Liver (tissue), 3 donors: ENCODE data around the gene RNASE13.

ENCODE experiments used
- FOXA1 ChIP-seq: IDR thresholded peaks from 2 replicates; pipeline ENCODE4 v1.6.1; 2016; ENCODE audit warnings: antibody characterized with exemption
- GABPA ChIP-seq, 2 donors: IDR thresholded peaks in 1 of 2; conservative IDR thresholded peaks in 1 of 2; 2 replicates each; pipeline ENCODE4 v1.6.1; 2016; ENCODE audit warnings: antibody characterized with exemption in 2 of 2, mild to moderate bottlenecking in 1 of 2, moderate library complexity in 1 of 2
- JUND ChIP-seq, 2 donors: IDR thresholded peaks; 2 replicates each; pipeline ENCODE4 v1.6.1; 2016; ENCODE audit warnings: antibody characterized with exemption in 2 of 2
- NR2F2 ChIP-seq: IDR thresholded peaks from 2 replicates; pipeline ENCODE4 v1.6.1; 2016; ENCODE audit warnings: antibody characterized with exemption
- RAD21 ChIP-seq, 2 donors: IDR thresholded peaks; 2 replicates each; pipeline ENCODE4 v1.6.1; 2016; ENCODE audit warnings: antibody characterized with exemption in 2 of 2, mild to moderate bottlenecking in 2 of 2
- SP1 ChIP-seq: IDR thresholded peaks from 2 replicates; pipeline ENCODE4 v1.6.1; 2018; ENCODE audit warnings: antibody characterized with exemption, mild to moderate bottlenecking
- TAF1 ChIP-seq: conservative IDR thresholded peaks from 2 replicates; pipeline ENCODE4 v1.6.1; 2016; ENCODE audit warnings: antibody characterized with exemption, mild to moderate bottlenecking
- YY1 ChIP-seq: IDR thresholded peaks from 2 replicates; pipeline ENCODE4 v1.6.1; 2016; ENCODE audit warnings: antibody characterized with exemption, mild to moderate bottlenecking
- TF ChIP-seq, protein P1 (sequence below): fragments of 150-350 bp; IDR thresholded peaks from 2 replicates; pipeline ENCODE4 v1.5.1; 2017; ENCODE audit warnings: improper control_type of control experiment, low read depth, low read length; ENCODE audit not compliant: missing input control
- TF ChIP-seq, protein P2 (sequence below): IDR thresholded peaks from 2 replicates; pipeline ENCODE4 v1.6.1; 2016; ENCODE audit warnings: antibody characterized with exemption
- TF ChIP-seq, protein P3 (sequence below): IDR thresholded peaks from 2 replicates; pipeline ENCODE4 v1.6.1; 2016; ENCODE audit warnings: antibody characterized with exemption, mild to moderate bottlenecking
- TF ChIP-seq, protein P4 (sequence below): IDR thresholded peaks from 2 replicates; pipeline ENCODE4 v1.6.1; 2016; ENCODE audit warnings: antibody characterized with exemption
- donor health status: healthy.
- donor health status: healthy.

DNA sequence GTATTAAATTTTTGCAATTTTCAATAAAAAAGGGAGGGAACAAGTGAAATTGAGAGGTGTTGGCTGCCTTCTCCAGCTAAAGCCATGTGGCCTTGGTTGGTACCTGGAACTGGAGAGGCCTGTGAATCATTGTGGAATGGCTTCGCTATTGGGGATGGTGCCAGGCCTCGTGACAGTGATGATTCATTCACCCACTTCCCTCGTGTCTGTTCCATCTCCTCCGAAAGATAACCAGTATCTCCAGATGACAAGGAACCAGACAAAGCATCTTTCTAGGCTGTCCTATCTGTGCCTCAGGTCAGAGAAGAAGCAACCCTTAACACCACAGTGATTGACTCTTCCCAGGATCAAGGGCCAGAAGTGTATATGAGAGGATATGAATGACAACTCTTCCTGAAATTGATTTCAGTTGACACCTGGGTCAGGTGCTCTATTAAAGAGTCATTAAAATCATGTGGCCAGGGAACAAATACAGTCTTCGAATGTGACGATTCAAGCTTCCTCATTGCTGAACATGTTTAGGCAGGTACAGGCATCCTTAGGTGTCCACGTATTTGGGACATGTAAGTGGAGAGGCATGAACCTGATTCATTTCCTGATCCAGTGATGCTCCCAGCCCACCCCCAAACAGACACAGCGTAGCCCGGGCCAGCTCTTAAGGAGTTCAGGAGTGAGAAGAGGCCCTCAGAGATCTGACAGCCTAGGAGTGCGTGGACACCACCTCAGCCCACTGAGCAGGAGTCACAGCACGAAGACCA is 7.2 kb upstream of the RNASE13 start, which contains the start of gene RNASE7:
- TF ChIP-seq, protein P1, sequence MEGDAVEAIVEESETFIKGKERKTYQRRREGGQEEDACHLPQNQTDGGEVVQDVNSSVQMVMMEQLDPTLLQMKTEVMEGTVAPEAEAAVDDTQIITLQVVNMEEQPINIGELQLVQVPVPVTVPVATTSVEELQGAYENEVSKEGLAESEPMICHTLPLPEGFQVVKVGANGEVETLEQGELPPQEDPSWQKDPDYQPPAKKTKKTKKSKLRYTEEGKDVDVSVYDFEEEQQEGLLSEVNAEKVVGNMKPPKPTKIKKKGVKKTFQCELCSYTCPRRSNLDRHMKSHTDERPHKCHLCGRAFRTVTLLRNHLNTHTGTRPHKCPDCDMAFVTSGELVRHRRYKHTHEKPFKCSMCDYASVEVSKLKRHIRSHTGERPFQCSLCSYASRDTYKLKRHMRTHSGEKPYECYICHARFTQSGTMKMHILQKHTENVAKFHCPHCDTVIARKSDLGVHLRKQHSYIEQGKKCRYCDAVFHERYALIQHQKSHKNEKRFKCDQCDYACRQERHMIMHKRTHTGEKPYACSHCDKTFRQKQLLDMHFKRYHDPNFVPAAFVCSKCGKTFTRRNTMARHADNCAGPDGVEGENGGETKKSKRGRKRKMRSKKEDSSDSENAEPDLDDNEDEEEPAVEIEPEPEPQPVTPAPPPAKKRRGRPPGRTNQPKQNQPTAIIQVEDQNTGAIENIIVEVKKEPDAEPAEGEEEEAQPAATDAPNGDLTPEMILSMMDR, result no peak
- TF ChIP-seq YY1, result peak; percentile 25
- TF ChIP-seq, protein P2, sequence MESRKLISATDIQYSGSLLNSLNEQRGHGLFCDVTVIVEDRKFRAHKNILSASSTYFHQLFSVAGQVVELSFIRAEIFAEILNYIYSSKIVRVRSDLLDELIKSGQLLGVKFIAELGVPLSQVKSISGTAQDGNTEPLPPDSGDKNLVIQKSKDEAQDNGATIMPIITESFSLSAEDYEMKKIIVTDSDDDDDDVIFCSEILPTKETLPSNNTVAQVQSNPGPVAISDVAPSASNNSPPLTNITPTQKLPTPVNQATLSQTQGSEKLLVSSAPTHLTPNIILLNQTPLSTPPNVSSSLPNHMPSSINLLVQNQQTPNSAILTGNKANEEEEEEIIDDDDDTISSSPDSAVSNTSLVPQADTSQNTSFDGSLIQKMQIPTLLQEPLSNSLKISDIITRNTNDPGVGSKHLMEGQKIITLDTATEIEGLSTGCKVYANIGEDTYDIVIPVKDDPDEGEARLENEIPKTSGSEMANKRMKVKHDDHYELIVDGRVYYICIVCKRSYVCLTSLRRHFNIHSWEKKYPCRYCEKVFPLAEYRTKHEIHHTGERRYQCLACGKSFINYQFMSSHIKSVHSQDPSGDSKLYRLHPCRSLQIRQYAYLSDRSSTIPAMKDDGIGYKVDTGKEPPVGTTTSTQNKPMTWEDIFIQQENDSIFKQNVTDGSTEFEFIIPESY, result no peak
- TF ChIP-seq, protein P3, sequence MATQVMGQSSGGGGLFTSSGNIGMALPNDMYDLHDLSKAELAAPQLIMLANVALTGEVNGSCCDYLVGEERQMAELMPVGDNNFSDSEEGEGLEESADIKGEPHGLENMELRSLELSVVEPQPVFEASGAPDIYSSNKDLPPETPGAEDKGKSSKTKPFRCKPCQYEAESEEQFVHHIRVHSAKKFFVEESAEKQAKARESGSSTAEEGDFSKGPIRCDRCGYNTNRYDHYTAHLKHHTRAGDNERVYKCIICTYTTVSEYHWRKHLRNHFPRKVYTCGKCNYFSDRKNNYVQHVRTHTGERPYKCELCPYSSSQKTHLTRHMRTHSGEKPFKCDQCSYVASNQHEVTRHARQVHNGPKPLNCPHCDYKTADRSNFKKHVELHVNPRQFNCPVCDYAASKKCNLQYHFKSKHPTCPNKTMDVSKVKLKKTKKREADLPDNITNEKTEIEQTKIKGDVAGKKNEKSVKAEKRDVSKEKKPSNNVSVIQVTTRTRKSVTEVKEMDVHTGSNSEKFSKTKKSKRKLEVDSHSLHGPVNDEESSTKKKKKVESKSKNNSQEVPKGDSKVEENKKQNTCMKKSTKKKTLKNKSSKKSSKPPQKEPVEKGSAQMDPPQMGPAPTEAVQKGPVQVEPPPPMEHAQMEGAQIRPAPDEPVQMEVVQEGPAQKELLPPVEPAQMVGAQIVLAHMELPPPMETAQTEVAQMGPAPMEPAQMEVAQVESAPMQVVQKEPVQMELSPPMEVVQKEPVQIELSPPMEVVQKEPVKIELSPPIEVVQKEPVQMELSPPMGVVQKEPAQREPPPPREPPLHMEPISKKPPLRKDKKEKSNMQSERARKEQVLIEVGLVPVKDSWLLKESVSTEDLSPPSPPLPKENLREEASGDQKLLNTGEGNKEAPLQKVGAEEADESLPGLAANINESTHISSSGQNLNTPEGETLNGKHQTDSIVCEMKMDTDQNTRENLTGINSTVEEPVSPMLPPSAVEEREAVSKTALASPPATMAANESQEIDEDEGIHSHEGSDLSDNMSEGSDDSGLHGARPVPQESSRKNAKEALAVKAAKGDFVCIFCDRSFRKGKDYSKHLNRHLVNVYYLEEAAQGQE, result no peak
- no peak for TF ChIP-seq TAF1
- no peak for TF ChIP-seq FOXA1
- TF ChIP-seq GABPA (IDR thresholded peaks at IDR 0.05 in 1 of 2, conservative IDR thresholded peaks at IDR 0.05 in 1 of 2), result no peak
- TF ChIP-seq JUND (IDR thresholded peaks at IDR 0.05), result peak; percentile 57 to 63
- no peak for TF ChIP-seq NR2F2
- TF ChIP-seq, protein P4, sequence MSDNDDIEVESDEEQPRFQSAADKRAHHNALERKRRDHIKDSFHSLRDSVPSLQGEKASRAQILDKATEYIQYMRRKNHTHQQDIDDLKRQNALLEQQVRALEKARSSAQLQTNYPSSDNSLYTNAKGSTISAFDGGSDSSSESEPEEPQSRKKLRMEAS, result no peak
- TF ChIP-seq RAD21 (IDR thresholded peaks at IDR 0.05), result no peak
- TF ChIP-seq SP1, result no peak
